ENCODE results near the gene CD70.
A peak's percentile ranks its signal among the peaks of the same experiment; 100 is the strongest.
"Not testable (repeated sequence)": the region's sequence is repeated elsewhere in the genome, so short reads cannot be mapped to it uniquely, and the experiment has no call there.

The CD70 gene, protein sequence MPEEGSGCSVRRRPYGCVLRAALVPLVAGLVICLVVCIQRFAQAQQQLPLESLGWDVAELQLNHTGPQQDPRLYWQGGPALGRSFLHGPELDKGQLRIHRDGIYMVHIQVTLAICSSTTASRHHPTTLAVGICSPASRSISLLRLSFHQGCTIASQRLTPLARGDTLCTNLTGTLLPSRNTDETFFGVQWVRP

GRCh38 chr19:6590827-6591319 is at the start of gene CD70:
CD70 (minus strand) TSS chr19:6591150; CDS start chr19:6591002, 148 bp downstream.
- DNase-seq, result no peak

DNA sequence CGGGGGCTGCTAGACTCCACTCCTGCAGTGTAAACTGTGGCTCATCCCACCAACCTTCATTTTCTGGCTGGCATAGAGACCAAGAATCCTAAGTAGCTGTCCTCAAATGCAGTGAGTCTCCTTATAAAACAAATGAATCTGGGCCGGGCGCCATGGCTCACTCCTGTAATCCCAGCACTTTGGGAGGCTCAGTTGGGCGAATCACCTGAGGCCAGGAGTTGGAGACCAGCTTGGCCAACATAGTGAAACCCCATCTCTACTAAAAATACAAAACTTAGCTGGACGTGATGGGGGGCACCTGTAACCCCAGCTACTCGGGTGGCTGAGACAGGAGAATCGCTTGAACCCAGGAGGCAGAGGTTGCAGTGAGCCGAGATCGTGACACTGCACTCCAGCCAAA is 49.4 kb upstream of the CD70 start:
- not testable (repeated sequence) for DNase-seq

DNA sequence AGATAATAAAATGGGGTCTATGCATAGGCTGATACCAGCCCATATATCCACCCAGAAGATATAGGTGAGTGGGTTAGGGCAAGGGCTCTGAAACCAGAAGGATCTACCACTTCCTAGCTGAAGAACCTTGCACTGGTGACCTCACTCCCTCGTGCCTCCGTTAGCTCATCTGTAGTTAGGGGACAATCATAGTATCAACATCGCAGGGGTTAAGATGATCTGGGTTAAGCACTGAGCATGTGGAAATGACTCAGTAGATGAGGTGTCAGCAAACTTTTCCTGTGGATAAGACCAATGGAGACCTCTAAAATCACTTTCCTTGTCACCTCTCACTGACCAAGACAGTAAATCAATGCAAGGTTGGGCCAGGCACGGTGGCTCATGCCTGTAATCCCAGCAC is 48.5 kb upstream of the CD70 start:
- no peak for DNase-seq

DNA sequence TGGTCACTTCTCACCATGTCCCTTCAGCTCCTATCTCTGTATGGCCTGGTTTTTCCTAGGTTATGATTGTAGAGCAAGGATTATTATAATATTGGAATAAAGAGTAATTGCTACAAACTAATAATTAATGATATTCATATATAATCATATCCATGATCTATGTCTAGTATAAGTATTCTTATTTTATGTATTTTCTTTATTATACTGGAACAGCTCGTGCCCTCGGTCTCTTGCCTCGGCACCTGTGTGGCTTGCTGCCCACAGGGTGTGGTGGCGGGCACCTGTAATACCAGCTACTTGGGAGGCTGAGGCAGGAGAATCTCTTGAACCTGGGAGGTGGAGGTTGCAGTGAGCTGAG is 42.5 kb upstream of the CD70 start:
- not testable (repeated sequence) for DNase-seq

GRCh38 chr19:6632747-6633455 is 42.0 kb upstream of the CD70 start:
- peak; percentile 9 for DNase-seq

GRCh38 chr19:6632002-6632621 is 41.2 kb upstream of the CD70 start:
- peak; percentile 53 for DNase-seq

DNA sequence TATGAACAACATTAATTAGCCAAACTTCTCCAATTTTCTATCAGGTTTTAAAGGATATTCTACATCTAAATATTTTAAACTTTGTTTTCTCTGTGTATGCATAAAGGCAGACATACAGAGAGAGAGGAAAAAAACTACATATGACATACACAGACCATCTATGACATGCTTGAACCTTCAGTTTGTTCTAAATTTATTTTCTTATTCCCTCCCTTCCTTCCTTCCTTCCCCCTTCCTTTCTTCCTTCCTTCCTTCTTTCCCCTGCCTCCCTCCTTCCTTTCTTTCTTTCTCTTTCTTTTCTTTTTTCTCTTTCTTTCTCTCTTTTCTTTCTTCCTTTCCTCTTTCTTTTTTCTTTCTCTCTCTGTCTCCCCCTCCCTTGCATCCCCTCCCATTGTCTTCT is 35.8 kb upstream of the CD70 start:
- no peak for DNase-seq

DNA sequence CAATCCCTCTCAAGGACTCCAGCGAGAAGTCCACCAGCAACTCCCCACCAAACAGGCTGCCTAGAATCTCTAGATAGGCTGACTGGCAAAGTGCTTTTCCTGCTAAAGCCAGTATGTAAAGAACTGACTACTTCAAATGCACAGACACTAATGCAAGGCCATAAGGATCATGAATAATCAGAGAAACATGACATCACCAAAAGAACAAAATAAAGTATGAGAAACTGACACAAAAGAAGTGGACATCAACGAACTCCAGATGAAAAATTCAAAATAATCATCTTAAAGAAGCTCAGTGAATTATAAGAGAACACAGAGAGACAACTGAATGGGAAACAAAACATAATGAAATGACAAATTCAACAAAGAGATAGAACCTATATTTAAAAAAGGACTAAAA is 26.4 kb upstream of the CD70 start:
- DNase-seq, result no peak

DNA sequence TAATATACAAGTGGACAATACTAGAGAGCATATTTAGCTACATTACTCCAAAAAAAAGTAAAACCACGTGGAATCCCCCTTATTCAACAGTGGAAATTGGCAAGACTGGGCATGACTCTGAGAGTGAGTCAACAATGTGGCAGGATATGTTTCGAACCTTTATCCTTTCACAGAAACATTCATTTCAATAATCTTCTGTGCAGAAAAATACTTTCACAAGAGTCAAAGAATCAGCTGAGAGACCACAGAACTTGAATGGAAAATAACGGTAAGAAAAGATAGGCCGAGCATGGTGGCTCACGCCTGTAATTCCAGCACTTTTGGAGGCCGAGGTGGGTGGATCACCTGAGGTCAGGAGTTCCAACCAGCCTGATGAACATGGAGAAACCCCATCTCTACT is 25.1 kb upstream of the CD70 start:
- DNase-seq, result no peak

GRCh38 chr19:6613711-6614110 is 22.8 kb upstream of the CD70 start:
- DNase-seq, result no peak

DNA sequence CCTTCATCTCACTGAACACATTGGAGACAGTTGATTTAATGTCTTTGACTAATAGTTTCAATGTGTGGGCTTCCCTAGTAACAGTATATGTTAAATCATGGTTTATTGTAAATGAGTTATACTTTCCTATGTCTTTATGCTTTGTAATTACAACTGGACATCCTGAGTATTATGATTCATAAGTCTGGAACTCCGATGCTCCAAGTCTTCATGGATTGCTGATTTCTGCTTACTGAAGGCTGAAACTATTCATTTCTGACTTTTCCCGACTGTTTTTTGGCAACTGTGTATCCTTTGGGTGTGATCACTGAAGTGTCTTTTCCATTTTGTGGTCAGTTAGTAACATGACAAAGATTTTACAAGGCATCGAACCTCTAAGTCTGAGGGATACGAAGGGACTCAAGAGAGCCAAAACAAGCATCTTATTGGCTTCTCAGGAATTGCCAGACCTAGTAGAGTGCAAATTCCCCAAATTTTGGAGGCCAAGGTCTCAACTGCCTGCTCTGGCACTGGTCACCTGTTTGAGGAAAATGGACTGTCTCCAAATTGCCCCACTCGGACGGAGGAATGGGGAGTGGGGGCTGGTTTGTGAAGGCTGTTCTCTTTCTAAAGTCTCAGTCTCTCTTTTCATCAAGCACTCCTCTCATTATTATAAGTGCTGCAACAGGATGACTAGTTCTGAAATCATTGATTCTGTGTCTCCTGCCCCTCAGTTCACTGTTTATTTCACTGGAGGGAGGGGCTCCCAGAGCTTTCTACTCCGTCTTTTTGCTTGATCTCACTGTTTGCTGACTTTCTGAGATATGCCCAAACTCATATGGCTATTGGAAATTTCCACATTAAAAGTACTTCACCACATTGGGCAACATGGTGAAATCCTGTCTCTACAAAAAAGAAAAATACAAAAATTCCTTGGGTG is 20.2 kb upstream of the CD70 start:
- no peak for DNase-seq

GRCh38 chr19:6608940-6609339 is 18.0 kb upstream of the CD70 start:
- DNase-seq, result no peak

GRCh38 chr19:6608146-6608545 is 17.2 kb upstream of the CD70 start:
- not testable (repeated sequence) for DNase-seq

GRCh38 chr19:6606276-6607070 is 15.5 kb upstream of the CD70 start:
- DNase-seq, result not testable (repeated sequence)

DNA sequence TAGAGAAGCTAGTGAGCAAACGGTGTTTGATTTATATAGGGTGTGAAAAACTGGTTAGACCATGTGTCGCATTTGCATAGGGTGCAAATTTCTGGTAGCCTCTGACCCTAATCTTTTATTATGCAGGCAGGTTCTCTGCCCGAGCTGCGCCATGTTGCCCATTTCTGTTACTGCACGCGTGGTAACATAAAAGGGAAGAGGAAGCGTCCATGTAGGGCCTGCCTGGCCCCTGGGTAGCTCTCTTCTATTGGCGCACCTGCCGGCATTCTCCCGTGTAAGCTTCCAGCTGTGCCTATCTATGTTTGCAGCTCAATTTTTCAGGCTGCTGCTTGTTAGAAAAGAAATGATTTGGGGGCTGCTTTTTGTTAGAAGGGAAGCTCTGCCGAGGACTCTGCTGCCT is 14.0 kb upstream of the CD70 start:
- DNase-seq, result no peak

DNA sequence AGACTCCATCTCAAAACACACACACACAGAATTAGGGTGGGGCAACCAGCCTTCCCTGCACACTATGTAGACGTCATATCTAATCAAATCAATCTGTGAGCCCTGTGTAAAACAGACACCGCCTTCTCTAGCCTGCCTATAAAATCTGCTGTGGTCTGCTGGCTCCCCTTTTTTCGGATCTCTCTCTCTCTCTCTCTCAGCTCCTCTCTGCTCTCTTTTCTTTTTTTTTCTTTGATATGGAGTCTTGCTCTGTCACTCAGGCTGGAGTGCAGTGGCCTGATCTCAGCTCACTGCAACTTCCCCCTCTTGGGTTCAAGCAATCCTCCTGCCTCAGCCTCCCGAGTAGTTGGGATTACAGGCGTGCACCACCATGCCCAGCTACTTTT is 11.8 kb upstream of the CD70 start:
- DNase-seq, result no peak

GRCh38 chr19:6601537-6602052 is 10.6 kb upstream of the CD70 start:
- DNase-seq, result not testable (repeated sequence)

DNA sequence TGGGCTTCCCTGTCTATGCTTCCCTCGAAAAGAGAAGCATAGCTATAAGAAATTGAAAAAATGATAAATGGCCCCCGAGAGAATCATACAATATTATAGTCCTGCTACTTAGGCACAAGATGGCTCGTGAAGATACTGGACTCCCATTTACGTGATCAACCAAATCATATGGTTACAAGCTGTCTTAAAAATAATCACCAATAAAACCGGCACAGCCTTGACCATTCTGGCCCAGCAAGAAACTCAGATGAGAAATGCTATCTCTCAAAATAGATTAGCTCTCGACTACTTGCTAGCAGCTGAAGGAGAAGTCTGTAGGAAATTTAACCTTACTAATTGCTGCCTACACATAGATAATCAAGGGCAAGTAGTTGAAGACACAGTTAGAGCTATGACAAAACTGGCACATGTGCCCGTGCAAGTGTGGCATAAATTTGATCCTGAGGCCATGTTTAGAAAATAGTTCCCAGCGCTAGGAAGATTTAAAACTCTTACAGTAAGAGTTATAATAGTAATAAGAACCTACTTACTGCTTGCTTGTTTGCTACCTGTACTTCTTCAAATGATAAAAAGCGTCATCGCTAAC is 10.1 kb upstream of the CD70 start:
- DNase-seq, result not testable (repeated sequence)

DNA sequence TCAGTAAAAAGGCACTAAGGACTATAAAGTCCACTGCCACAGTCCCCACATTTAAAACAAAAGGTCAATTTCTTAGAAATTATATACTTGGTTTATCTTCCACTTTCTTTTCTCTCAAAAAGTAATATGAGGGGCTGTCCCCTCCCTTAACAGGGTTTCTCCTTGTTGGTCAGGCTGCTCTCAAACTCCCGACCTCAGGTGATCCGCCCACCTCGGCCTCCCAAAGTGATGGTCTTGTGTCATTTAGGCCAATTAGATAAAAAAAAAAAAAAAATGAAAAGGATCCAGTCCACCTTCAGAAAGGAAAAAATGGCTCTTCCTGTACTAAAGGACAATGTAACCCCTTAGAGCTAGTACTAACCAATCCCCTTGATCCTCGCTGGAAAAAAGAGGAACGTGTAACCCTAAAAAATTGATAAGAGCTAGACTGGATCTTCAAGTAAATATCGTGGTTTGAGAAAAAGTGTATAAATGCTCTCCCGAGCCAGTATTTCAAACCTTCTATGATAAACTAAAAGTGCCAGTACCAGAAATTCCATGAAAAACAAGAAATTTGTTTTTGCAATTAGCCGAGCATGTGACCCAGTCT is 9.0 kb upstream of the CD70 start:
- DNase-seq, result no peak

- not testable (repeated sequence) for DNase-seq
Observed at GRCh38 chr19:6598254-6598892, 7.4 kb upstream of the CD70 start.

Measured in NCI-H748 treated with DMSO at 0.1 percent for 48 hours (cell line).